H9 (cell line): ENCODE measurements around the gene PIGM. TPM values are rescaled to one million over a fixed set of nuclear protein-coding genes. Genes with fewer than 3 reads are reported as not detected.

Experiments used
- DNase-seq: peaks from one replicate; pipeline ENCODE4 v3.0.0-alpha.2; 2017
- H2AFZ ChIP-seq: one replicate; pipeline ENCODE4 v1.6.1; 2013; ENCODE audit warnings: mild to moderate bottlenecking, low read length, control low read depth, moderate library complexity
- H2AK5ac ChIP-seq: 2 replicates; pipeline ENCODE4 v1.6.1; 2013; ENCODE audit warnings: low read length, control low read depth, mixed read lengths; ENCODE audit not compliant: insufficient read length
- H2BK120ac ChIP-seq: one replicate; pipeline ENCODE4 v1.6.1; 2013; ENCODE audit warnings: low read depth, mild to moderate bottlenecking, low read length, control low read depth, inconsistent platforms; ENCODE audit not compliant: poor library complexity, severe bottlenecking
- H2BK12ac ChIP-seq: 2 replicates; pipeline ENCODE4 v1.6.1; 2013; ENCODE audit warnings: low read length, control low read depth, mixed read lengths, low read depth; ENCODE audit not compliant: insufficient read length
- H2BK15ac ChIP-seq: 2 replicates; pipeline ENCODE4 v1.6.1; 2013; ENCODE audit warnings: low read depth, low read length, control low read depth
- H2BK20ac ChIP-seq: one replicate; pipeline ENCODE4 v1.6.1; 2013; ENCODE audit warnings: low read depth, mild to moderate bottlenecking, low read length, control low read depth, inconsistent platforms; ENCODE audit not compliant: poor library complexity, severe bottlenecking
- H2BK5ac ChIP-seq: 2 replicates; pipeline ENCODE4 v1.6.1; 2013; ENCODE audit warnings: low read length, control low read depth, mixed read lengths; ENCODE audit not compliant: insufficient read length
- H3K14ac ChIP-seq: 2 replicates; pipeline ENCODE4 v1.6.1; 2013; ENCODE audit warnings: low read length, control low read depth; ENCODE audit not compliant: insufficient read depth
- H3K18ac ChIP-seq: 2 replicates; pipeline ENCODE4 v1.6.1; 2013; ENCODE audit warnings: low read depth, mild to moderate bottlenecking, mixed read lengths, low read length, control low read depth; ENCODE audit not compliant: insufficient read length
- H3K23ac ChIP-seq: 2 replicates; pipeline ENCODE4 v1.6.1; 2013; ENCODE audit warnings: low read length, control low read depth, mixed read lengths, low read depth; ENCODE audit not compliant: insufficient read length
- H3K23me2 ChIP-seq: 2 replicates; pipeline ENCODE4 v1.6.1; 2013; ENCODE audit warnings: low read depth, mild to moderate bottlenecking, mixed read lengths, low read length, control low read depth; ENCODE audit not compliant: insufficient read length, poor library complexity, severe bottlenecking
- H3K27ac ChIP-seq: 2 replicates; pipeline ENCODE4 v1.5.1; 2013; ENCODE audit warnings: low read length, control low read depth, mixed read lengths, low read depth; ENCODE audit not compliant: insufficient read length
- H3K27me3 ChIP-seq: 2 replicates; pipeline ENCODE4 v1.6.1; 2013; ENCODE audit warnings: low read length, control low read depth, inconsistent platforms; ENCODE audit not compliant: insufficient read depth
- H3K4ac ChIP-seq: 2 replicates; pipeline ENCODE4 v1.6.1; 2013; ENCODE audit warnings: low read depth, mild to moderate bottlenecking, control low read depth, inconsistent platforms, low read length, moderate library complexity
- H3K4me1 ChIP-seq: 2 replicates; pipeline ENCODE4 v1.6.1; 2013; ENCODE audit warnings: low read length, control low read depth, inconsistent platforms; ENCODE audit not compliant: insufficient read depth
- H3K4me2 ChIP-seq: 2 replicates; pipeline ENCODE4 v1.6.1; 2013; ENCODE audit warnings: low read length, control low read depth, mixed read lengths; ENCODE audit not compliant: insufficient read length, insufficient read depth
- H3K56ac ChIP-seq: 2 replicates; pipeline ENCODE4 v1.6.1; 2013; ENCODE audit warnings: low read depth, mild to moderate bottlenecking, mixed read lengths, low read length, control low read depth; ENCODE audit not compliant: insufficient read length
- H3K79me1 ChIP-seq: 2 replicates; pipeline ENCODE4 v1.6.1; 2013; ENCODE audit warnings: low read depth, mild to moderate bottlenecking, moderate library complexity, low read length, control low read depth, inconsistent platforms; ENCODE audit not compliant: insufficient read depth, poor library complexity, severe bottlenecking
- H3K79me2 ChIP-seq: 2 replicates; pipeline ENCODE4 v1.6.1; 2013; ENCODE audit warnings: low read length, control low read depth, inconsistent platforms; ENCODE audit not compliant: insufficient read depth
- H3K9ac ChIP-seq: 2 replicates; pipeline ENCODE4 v1.6.1; 2013; ENCODE audit warnings: low read length, control low read depth, mixed read lengths; ENCODE audit not compliant: insufficient read length; ENCODE audit errors: extremely low read depth
- H3K9me3 ChIP-seq: one replicate; pipeline ENCODE4 v1.6.1; 2013; ENCODE audit warnings: low read depth, low read length, inconsistent platforms; ENCODE audit not compliant: control insufficient read depth
- H3T11ph ChIP-seq: one replicate; pipeline ENCODE4 v1.6.1; 2013; ENCODE audit warnings: mild to moderate bottlenecking, low read length, control low read depth, inconsistent platforms
- H4K20me1 ChIP-seq: one replicate; pipeline ENCODE4 v1.6.1; 2013; ENCODE audit not compliant: control insufficient read depth, insufficient read length, insufficient read depth
- H4K5ac ChIP-seq: 2 replicates; pipeline ENCODE4 v1.6.1; 2013; ENCODE audit warnings: low read depth, mild to moderate bottlenecking, mixed read lengths, low read length, control low read depth; ENCODE audit not compliant: insufficient read length
- H4K8ac ChIP-seq: replicated peaks from 2 replicates; pipeline ENCODE4 v1.6.1; 2013; ENCODE audit warnings: low read length, control low read depth, mixed read lengths, low read depth; ENCODE audit not compliant: insufficient read length
- H4K91ac ChIP-seq: 2 replicates; pipeline ENCODE4 v1.6.1; 2013; ENCODE audit warnings: low read depth, mild to moderate bottlenecking, moderate library complexity, mixed read lengths, low read length, control low read depth; ENCODE audit not compliant: insufficient read length
- H3K27ac Mint-ChIP-seq, 3 experiments: 2 replicates in 2 of 3; 3 replicates in 1 of 3; pipeline ENCODE4 v1.8.0; 2020 to 2021; ENCODE audit warnings: mixed read lengths in 3 of 3, mild to moderate bottlenecking in 1 of 3, moderate library complexity in 1 of 3
- H3K27me3 Mint-ChIP-seq: 2 replicates; pipeline ENCODE4 v1.8.0; 2021; ENCODE audit warnings: low read depth, mild to moderate bottlenecking, moderate library complexity, mixed read lengths
- H3K36me3 Mint-ChIP-seq, 3 experiments: 2 replicates in 2 of 3; 3 replicates in 1 of 3; pipeline ENCODE4 v1.8.0; 2020 to 2021; ENCODE audit warnings: low read depth in 3 of 3, mixed read lengths in 3 of 3; ENCODE audit not compliant: insufficient read depth in 1 of 3
- H3K4me1 Mint-ChIP-seq, 2 experiments: 2 replicates each; pipeline ENCODE4 v1.8.0; 2020; ENCODE audit warnings: mixed read lengths in 2 of 2
- H3K4me3 Mint-ChIP-seq, 2 experiments: 2 replicates in 1 of 2; 3 replicates in 1 of 2; pipeline ENCODE4 v1.8.0; 2020 to 2021; ENCODE audit warnings: mild to moderate bottlenecking in 2 of 2, mixed read lengths in 2 of 2, moderate library complexity in 1 of 2
- H3K9me3 Mint-ChIP-seq, 2 experiments: 2 replicates in 1 of 2; 3 replicates in 1 of 2; pipeline ENCODE4 v1.8.0; 2020; ENCODE audit warnings: mild to moderate bottlenecking in 2 of 2, mixed read lengths in 2 of 2, moderate library complexity in 1 of 2
- CTCF ChIP-seq: fragments of 200-600 bp; sonication (generic); conservative IDR thresholded peaks from 3 replicates; pipeline ENCODE4 v1.8.0; 2021; ENCODE audit warnings: antibody characterized with exemption, mild to moderate bottlenecking
- WGBS: extraction: QIAGEN DNeasy Blood & Tissue Kit; methylation state at CpG from one replicate; pipeline ENCODE4 v1.1.7; 2013; ENCODE audit warnings: missing lambda C conversion rate, low lambda C conversion rate, mixed read lengths; ENCODE audit not compliant: insufficient read length; ENCODE audit errors: extremely low coverage; 5-methylcytosine and 5-hydroxymethylcytosine counted together
- total RNA-seq: library from RNA; stranded (reverse); gene quantifications from 2 replicates; pipeline ENCODE4 v1.2.1, GENCODE V29; 2021

PIGM gene
- total RNA-seq, 1 experiment from 2014 or later, result 5.9 TPM

DNA sequence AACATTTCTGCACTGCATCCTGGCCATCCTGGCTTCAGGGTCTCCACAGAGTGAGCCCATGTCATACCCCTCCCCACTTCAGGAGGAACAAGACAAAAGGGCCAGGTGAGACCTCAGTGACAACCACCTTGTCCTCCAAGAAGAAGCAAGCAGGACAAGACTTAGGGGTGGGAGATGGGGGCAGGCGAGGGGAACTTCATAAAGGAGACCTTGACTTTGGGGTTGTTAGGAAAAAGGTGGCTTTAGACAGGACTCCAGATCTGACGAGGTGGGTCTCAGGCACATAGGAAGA is 53.7 kb downstream of the PIGM start:
- Histone ChIP-seq H2BK120ac (no peak overlapping the region), H3K79me2 (no peaks in the 10 kb centered on the region), H3K14ac (no peak overlapping the region), H3K4me1 (no peaks in the 10 kb centered on the region), H3K27me3 (no peaks in the 10 kb centered on the region), H3K4me2 (no peak overlapping the region), H2AFZ (no peak overlapping the region), H3T11ph (no peak overlapping the region), H3K79me1 (no peaks in the 10 kb centered on the region), H3K18ac (no peak overlapping the region), H2AK5ac (no peak overlapping the region), H4K91ac (no peak overlapping the region), H4K8ac (no peak overlapping the region), H3K9me3 (no peaks in the 10 kb centered on the region), H3K23ac (no peak overlapping the region), H3K9ac (no peak overlapping the region), H3K23me2 (no peaks in the 10 kb centered on the region), H2BK20ac (no peak overlapping the region), H2BK15ac (no peak overlapping the region), H3K27ac (no peak overlapping the region), H4K20me1 (no peaks in the 10 kb centered on the region), H3K4ac (no peak overlapping the region), H3K56ac (no peak overlapping the region), H2BK12ac (no peak overlapping the region), H2BK5ac (no peak overlapping the region), H4K5ac (no peak overlapping the region)
- no peak for DNase-seq
- Mint-ChIP-seq H3K27me3 (peaks cover 29% of the 10 kb centered on the region), H3K4me3 (no peak overlapping the region), H3K9me3 (no peaks in the 10 kb centered on the region), H3K36me3 (no peaks in the 10 kb centered on the region), H3K27ac (no peak overlapping the region), H3K4me1 (no peaks in the 10 kb centered on the region)
- no peak for TF ChIP-seq CTCF
- no CpG with 5 or more reads among the region's 2 CpGs for WGBS
